BE2C (cell line): Measurements from ENCODE around the gene ANKEF1.

Experiments
- DNase-seq: peaks from one replicate; pipeline ENCODE4 v3.0.0-alpha.2; 2020
- H3K27me3 ChIP-seq: fragments of 250-450 bp; sonication (Bioruptor Pico); 2 replicates; pipeline ENCODE4 v1.5.1; 2020; ENCODE audit warnings: mild to moderate bottlenecking
- H3K36me3 ChIP-seq: fragments of 250-450 bp; sonication (Bioruptor Pico); 2 replicates; pipeline ENCODE4 v1.5.1; 2020; ENCODE audit warnings: mild to moderate bottlenecking
- H3K4me1 ChIP-seq: fragments of 250-450 bp; sonication (Bioruptor Pico); 2 replicates; pipeline ENCODE4 v1.5.1; 2020
- H3K4me3 ChIP-seq: 2 replicates; pipeline ENCODE4 v1.5.1; 2011; ENCODE audit warnings: low read depth, low read length
- H3K9me3 ChIP-seq: fragments of 250-450 bp; sonication (Bioruptor Pico); 2 replicates; pipeline ENCODE4 v1.5.1; 2020
- CTCF ChIP-seq: IDR thresholded peaks from 2 replicates; pipeline ENCODE4 v1.5.1; 2012; ENCODE audit warnings: mild to moderate bottlenecking, low read depth, low read length

Gene ANKEF1

GRCh38 chr20:10089871-10090587, 55.2 kb downstream of the ANKEF1 start:
- H3K27me3 ChIP-seq, result no peaks in the 10 kb centered on the region
- no peaks in the 10 kb centered on the region for H3K36me3 ChIP-seq
- no peak for TF ChIP-seq CTCF
- H3K9me3 ChIP-seq, result no peaks in the 10 kb centered on the region
- no peaks in the 10 kb centered on the region for H3K4me1 ChIP-seq
- DNase-seq, result no peak
- H3K4me3 ChIP-seq, result no peak overlapping the region

- Histone ChIP-seq H3K36me3 (no peaks in the 10 kb centered on the region), H3K4me1 (no peaks in the 10 kb centered on the region), H3K4me3 (no peak overlapping the region), H3K9me3 (no peaks in the 10 kb centered on the region), H3K27me3 (no peaks in the 10 kb centered on the region)
- peak; percentile 94 for TF ChIP-seq CTCF
- peak; percentile 54 for DNase-seq
These were observed 55.9 kb downstream of the ANKEF1 start for GRCh38 chr20:10090588-10091166.

GRCh38 chr20:10093087-10093591, 58.4 kb downstream of the ANKEF1 start:
- DNase-seq, result peak; percentile 27
- Histone ChIP-seq H3K27me3 (no peaks in the 10 kb centered on the region), H3K4me1 (no peaks in the 10 kb centered on the region), H3K4me3 (no peak overlapping the region), H3K36me3 (no peaks in the 10 kb centered on the region), H3K9me3 (no peaks in the 10 kb centered on the region)
- TF ChIP-seq CTCF, result no peak

- Histone ChIP-seq H3K4me3 (no peak overlapping the region), H3K4me1 (no peaks in the 10 kb centered on the region), H3K9me3 (no peaks in the 10 kb centered on the region), H3K27me3 (no peaks in the 10 kb centered on the region), H3K36me3 (no peaks in the 10 kb centered on the region)
- TF ChIP-seq CTCF, result peak; percentile 24
- no peak for DNase-seq
These were observed 59.9 kb downstream of the ANKEF1 start for GRCh38 chr20:10094566-10095173.

- H3K27me3 ChIP-seq, result no peaks in the 10 kb centered on the region
- H3K4me3 ChIP-seq, result no peak overlapping the region
- H3K36me3 ChIP-seq, result no peaks in the 10 kb centered on the region
- H3K4me1 ChIP-seq, result no peaks in the 10 kb centered on the region
- no peaks in the 10 kb centered on the region for H3K9me3 ChIP-seq
- TF ChIP-seq CTCF, result no peak
- no peak for DNase-seq
These were observed 62.0 kb downstream of the ANKEF1 start for GRCh38 chr20:10096790-10097189.

GRCh38 chr20:10105046-10105445, 70.3 kb downstream of the ANKEF1 start:
- no peak for TF ChIP-seq CTCF
- Histone ChIP-seq H3K4me1 (no peaks in the 10 kb centered on the region), H3K4me3 (no peak overlapping the region), H3K27me3 (no peaks in the 10 kb centered on the region), H3K9me3 (no peaks in the 10 kb centered on the region), H3K36me3 (no peaks in the 10 kb centered on the region)
- no peak for DNase-seq
